Activated gamma-delta T cell (primary cell): ENCODE measurements around the gene NCCRP1.

ENCODE experiments used
- DNase-seq: peaks from one replicate; lab custom pipeline; 2025; lab: John Stamatoyannopoulos, UW

NCCRP1 gene

GRCh38 chr19:39180749-39181148 is 16.0 kb upstream of the NCCRP1 start:
- no peak for DNase-seq

- DNase-seq = no peak
Observed at GRCh38 chr19:39181500-39182173, 15.1 kb upstream of the NCCRP1 start.

- DNase-seq = no peak
Observed at GRCh38 chr19:39182174-39182505, 14.6 kb upstream of the NCCRP1 start.

- DNase-seq = no peak
Observed at GRCh38 chr19:39183104-39183503, 13.7 kb upstream of the NCCRP1 start.

- DNase-seq = no peak
Observed at GRCh38 chr19:39186391-39186790, 10.4 kb upstream of the NCCRP1 start.

- no peak for DNase-seq
Observed at GRCh38 chr19:39187552-39187943, 9.2 kb upstream of the NCCRP1 start.

GRCh38 chr19:39188960-39189359 is 7.8 kb upstream of the NCCRP1 start:
- DNase-seq = no peak

GRCh38 chr19:39190768-39191167 is 6.0 kb upstream of the NCCRP1 start:
- no peak for DNase-seq

- DNase-seq = no peak
Observed at GRCh38 chr19:39192846-39193245, 3.9 kb upstream of the NCCRP1 start.

GRCh38 chr19:39193803-39194202 is 3.0 kb upstream of the NCCRP1 start:
- no peak for DNase-seq

- no peak for DNase-seq
Observed at GRCh38 chr19:39194832-39195542, 1.8 kb upstream of the NCCRP1 start.

- no peak for DNase-seq
Observed at GRCh38 chr19:39195755-39196154, 1.0 kb upstream of the NCCRP1 start.

GRCh38 chr19:39196320-39196719 is 444 bp upstream of the NCCRP1 start:
- no peak for DNase-seq

GRCh38 chr19:39197808-39198207 is 1.0 kb downstream of the NCCRP1 start:
- DNase-seq = no peak

GRCh38 chr19:39199025-39199424 is 2.3 kb downstream of the NCCRP1 start:
- no peak for DNase-seq

GRCh38 chr19:39200066-39200802 is 3.5 kb downstream of the NCCRP1 start:
- DNase-seq = no peak

GRCh38 chr19:39200803-39201115 is 4.0 kb downstream of the NCCRP1 start:
- no peak for DNase-seq

- DNase-seq = no peak
Observed at GRCh38 chr19:39202998-39203355, 6.2 kb downstream of the NCCRP1 start.

GRCh38 chr19:39203372-39204341 is 6.9 kb downstream of the NCCRP1 start, which contains the start of gene SYCN:
Gene SYCN, minus strand, starts transcription at chr19:39204263. Its CDS starts 9 bp downstream, at chr19:39204254.
- no peak for DNase-seq

- DNase-seq = no peak
Observed at GRCh38 chr19:39205449-39205764, 8.6 kb downstream of the NCCRP1 start.

GRCh38 chr19:39206122-39206521 is 9.4 kb downstream of the NCCRP1 start:
- no peak for DNase-seq

GRCh38 chr19:39207293-39207836 is 10.6 kb downstream of the NCCRP1 start:
- no peak for DNase-seq
